IPS DF 4.7 (cell line): ENCODE data around the gene HPCA.

Source experiments
- DNase-seq: peaks from one replicate; pipeline ENCODE4 v3.0.0-alpha.2; 2013; ENCODE audit warnings: low spot score; ENCODE audit errors: extremely low read depth

HPCA gene

GRCh38 chr1:32871364-32872191, 14.7 kb upstream of the HPCA start:
- DNase-seq: no peak

- DNase-seq: no peak
Observed at GRCh38 chr1:32872192-32872460, 14.2 kb upstream of the HPCA start.

GRCh38 chr1:32873484-32873883, 12.8 kb upstream of the HPCA start:
- DNase-seq: no peak

GRCh38 chr1:32874860-32875752, 11.2 kb upstream of the HPCA start:
- DNase-seq: no peak

- no peak for DNase-seq
Observed at GRCh38 chr1:32876341-32877210, 9.7 kb upstream of the HPCA start.

- no peak for DNase-seq
Observed at GRCh38 chr1:32877211-32878110, 8.8 kb upstream of the HPCA start.

- no peak for DNase-seq
Observed at GRCh38 chr1:32878183-32878582, 8.1 kb upstream of the HPCA start.

GRCh38 chr1:32878637-32879041, 7.7 kb upstream of the HPCA start:
- DNase-seq: no peak

GRCh38 chr1:32881291-32881690, 5.0 kb upstream of the HPCA start:
- no peak for DNase-seq

GRCh38 chr1:32881871-32882850, 4.1 kb upstream of the HPCA start:
- no peak for DNase-seq

- no peak for DNase-seq
Observed at GRCh38 chr1:32883338-32884031, 2.8 kb upstream of the HPCA start.

- no peak for DNase-seq
Observed at GRCh38 chr1:32884032-32884372, 2.3 kb upstream of the HPCA start.

GRCh38 chr1:32884726-32885125, 1.6 kb upstream of the HPCA start:
- DNase-seq: no peak

GRCh38 chr1:32885676-32886003, 651 bp upstream of the HPCA start:
- no peak for DNase-seq

GRCh38 chr1:32886828-32887414, 630 bp downstream of the HPCA start:
- no peak for DNase-seq

- DNase-seq: no peak
Observed at GRCh38 chr1:32887623-32888022, 1.3 kb downstream of the HPCA start.

- DNase-seq: no peak
Observed at GRCh38 chr1:32888134-32888533, 1.8 kb downstream of the HPCA start.

GRCh38 chr1:32888677-32889420, 2.6 kb downstream of the HPCA start:
- DNase-seq: no peak
